ENCODE data around the gene KIF6.

- no peak for TF ChIP-seq BHLHE40 (IDR thresholded peaks at IDR 0.05; ENCODE audit: borderline replicate concordance)
- no peak for TF ChIP-seq SP1 (IDR thresholded peaks at IDR 0.05)
- TF ChIP-seq FOXM1 (IDR thresholded peaks at IDR 0.05; ENCODE audit: borderline replicate concordance) = no peak
- no peak for TF ChIP-seq ZNF384 (IDR thresholded peaks at IDR 0.05)
- no peak for TF ChIP-seq FOXA1 (IDR thresholded peaks at IDR 0.05)
- no peak for TF ChIP-seq SUZ12 (IDR thresholded peaks at IDR 0.05)
- no peak for TF ChIP-seq HDGF (IDR thresholded peaks at IDR 0.05; ENCODE audit: borderline replicate concordance)
Observed at GRCh38 chr6:39296745-39297640, 428.2 kb downstream of the KIF6 start.
